Activated CD4-positive, CD25-positive, alpha-beta regulatory T cell (primary cell): Measurements from ENCODE around the gene NOVA1.
"Not testable (repeated sequence)": the region's sequence is repeated elsewhere in the genome, so short reads cannot be mapped to it uniquely, and the experiment has no call there.

ENCODE experiments used
- DNase-seq, 4 experiments: peaks; one replicate each; lab custom pipeline; 2025; lab: John Stamatoyannopoulos, UW

The NOVA1 gene, protein sequence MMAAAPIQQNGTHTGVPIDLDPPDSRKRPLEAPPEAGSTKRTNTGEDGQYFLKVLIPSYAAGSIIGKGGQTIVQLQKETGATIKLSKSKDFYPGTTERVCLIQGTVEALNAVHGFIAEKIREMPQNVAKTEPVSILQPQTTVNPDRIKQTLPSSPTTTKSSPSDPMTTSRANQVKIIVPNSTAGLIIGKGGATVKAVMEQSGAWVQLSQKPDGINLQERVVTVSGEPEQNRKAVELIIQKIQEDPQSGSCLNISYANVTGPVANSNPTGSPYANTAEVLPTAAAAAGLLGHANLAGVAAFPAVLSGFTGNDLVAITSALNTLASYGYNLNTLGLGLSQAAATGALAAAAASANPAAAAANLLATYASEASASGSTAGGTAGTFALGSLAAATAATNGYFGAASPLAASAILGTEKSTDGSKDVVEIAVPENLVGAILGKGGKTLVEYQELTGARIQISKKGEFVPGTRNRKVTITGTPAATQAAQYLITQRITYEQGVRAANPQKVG

DNA sequence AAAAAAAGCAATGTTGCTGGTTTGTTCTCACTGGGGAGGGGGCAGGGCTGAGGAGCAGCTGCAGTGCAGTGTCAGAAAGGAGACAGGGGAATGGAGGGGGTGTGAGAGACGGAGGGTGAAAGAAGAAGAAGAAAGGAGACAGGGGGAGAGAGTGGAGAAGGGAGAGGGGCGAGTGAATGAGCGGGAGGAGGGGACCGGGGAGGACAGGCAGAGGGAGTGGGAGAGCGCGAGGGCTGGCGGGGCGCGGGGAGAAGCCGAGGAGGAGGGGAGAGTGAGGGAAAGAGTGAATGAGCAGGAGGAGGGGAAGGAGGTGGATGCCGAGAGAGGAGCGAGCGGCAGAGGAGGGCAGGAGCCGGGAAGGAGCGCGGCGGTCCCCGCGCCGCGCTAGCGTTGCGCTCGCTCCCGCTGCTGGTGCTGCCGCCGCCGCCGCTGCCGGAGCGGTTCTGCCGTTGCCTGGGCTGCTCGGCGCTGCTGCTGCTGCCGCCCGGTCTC lies at the start of gene NOVA1:
Gene NOVA1 (minus strand): TSS at position 445 of the 492 bp plus-strand sequence. CDS start 597 bp downstream, outside the sequence.
- DNase-seq: no peak

DNA sequence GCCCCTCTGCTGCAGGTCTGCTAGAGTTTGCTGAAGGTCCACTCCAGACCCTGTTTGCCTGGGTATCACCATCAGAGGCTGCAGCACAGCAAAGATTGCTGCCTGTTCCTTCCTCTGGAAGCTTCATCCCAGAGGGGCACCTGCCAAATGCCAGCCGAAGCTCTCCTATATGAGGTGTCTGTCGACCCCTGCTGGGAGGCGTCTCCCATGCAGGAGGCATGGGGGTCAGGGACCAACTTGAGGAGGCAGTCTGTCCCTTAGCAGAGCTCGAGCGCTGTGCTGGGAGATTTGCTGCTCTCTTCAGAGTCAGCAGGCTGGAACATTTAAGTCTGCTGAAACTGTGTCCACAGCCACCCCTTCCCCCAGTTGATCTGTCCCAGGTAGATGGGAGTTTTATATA lies 47.2 kb upstream of the NOVA1 start:
- not testable (repeated sequence) for DNase-seq

DNA sequence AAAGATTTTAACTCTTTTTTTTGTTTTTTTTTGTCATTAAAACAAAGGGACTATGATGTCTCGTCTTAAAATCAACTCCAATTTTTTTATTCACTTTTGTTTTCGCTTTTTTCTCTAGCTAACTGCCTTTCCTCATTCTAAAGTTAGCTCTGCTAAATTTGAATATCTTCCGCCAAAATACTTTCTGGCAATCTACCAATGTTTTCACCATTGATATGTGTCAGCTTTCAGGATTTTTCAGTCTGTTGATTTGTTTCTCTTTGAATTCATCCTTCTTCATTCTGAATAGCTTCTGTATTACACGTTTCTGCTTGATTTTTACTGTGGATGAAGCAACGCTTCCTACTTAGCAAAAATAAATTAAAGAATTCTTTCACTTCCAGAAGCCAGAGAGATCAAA lies 38.7 kb upstream of the NOVA1 start:
- no peak for DNase-seq

DNA sequence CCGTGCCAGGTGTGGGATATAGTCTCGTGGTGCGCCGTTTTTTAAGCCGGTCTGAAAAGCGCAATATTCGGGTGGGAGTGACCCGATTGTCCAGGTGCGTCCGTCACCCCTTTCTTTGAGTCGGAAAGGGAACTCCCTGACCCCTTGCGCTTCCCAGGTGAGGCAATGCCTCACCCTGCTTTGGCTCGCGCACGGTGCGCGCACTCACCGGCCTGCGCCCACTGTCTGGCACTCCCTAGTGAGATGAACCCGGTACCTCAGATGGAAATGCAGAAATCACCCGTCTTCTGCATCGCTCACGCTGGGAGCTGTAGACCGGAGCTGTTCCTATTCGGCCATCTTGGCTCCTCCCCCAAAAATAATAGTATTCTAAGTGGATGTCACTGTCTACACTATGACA lies 37.1 kb upstream of the NOVA1 start:
- not testable (repeated sequence) for DNase-seq

DNA sequence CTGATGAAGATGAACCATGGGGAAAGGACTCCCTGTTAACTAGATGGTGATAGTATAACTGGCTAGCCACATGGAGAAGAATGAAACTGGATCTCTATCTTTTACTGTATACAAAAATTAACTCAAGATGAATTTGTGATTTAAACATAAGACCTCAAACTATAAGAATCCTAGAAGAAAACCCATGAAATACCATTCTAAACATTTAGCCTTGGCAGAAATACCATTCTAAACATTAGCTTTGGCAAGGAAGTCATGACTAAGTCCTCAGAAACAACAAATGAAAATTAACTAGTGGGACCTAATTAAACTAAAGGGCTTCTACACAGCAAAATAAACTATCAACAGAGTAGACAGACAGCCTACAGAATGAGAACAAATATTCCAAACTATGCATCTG lies 28.4 kb upstream of the NOVA1 start:
- no peak for DNase-seq

DNA sequence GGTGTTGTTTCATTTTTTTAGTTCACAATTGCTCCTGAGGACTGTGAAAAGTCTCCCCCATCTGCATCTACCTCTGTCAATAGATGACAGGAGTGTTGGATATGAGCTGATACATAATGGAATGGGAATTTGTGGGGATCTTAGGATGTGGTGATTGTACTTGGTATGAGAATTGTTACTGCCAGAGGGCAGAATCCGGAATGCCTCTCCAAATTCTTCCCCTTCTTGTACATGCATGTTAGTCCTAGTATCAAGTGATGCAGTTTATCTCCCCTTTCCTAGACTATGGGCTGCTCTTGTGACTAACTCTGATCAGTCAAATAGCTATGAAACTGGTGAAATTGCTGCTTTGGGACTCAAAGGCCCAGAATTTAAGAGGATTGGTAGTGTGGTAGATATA lies 24.8 kb upstream of the NOVA1 start:
- no peak for DNase-seq

DNA sequence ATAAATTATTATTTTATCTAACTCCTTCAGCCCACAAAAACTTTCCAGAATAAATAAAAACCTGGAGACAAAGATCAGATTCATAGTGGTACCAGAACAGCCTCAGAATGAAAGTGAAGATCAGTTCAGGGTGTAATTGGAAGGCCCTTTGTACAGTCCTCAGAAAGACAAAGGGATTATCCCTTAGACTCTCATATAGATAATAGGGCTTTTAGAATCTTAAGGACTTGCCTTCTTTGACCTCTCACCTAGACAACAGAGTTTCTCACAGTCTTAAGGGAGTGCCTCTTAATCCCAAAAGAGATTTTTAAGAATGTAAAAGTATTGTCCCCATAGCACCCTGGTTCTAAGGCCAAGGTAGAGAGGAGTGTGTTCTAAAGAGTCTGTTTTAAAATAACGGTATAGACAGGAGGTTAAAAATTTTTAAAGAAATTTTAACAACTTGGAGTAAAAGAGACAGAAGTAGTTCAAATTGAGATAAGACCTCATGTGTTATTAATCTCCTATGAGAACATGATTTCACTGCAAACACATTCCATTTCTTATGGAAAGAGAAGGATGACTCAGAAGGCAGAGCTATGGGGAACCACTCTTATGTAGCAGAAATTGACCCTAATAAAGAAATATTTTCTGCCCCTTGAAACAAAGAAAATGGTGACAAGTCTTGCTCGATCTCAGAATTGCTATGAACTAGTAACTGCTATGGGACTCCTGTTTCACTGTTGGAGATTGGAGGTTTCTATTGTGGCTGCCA lies 24.2 kb upstream of the NOVA1 start:
- no peak for DNase-seq

DNA sequence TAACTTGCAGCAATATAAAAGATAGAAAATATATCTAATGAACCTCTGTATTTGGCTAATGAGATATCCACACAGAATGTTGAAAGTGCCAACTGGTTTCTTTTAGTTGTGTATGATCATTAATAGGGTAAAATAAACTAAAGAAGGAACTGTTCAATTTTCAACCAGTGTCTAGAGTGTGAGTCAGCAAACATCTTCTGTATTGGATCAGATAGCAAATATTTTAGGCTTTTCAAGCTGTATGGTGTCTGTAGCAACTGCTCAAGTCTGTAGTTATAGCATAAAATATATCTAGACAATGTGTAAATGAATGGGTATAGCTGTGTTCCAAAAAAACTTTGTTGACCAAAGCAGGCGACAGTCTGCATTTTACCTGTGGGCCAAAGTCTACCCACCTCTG lies 23.5 kb upstream of the NOVA1 start:
- no peak for DNase-seq

DNA sequence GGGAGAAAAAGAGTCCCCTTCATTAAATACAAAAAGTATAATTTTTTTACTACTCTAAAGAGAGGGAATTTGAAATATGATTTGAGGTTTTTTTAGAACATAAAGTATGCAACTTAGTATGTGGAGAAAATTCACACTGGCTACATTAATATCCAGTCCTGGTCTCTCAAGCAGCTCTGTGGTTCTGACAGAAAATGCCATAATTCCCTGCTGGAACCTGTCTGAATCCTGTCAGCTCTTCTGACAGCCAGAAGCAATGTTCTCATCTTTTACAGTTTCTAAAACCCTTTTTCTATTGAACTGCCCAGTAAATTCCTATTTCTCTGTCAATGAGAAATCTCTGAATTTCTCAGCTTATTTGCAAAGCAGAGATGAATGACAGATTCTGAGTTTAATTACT lies 13.4 kb upstream of the NOVA1 start:
- DNase-seq: no peak

DNA sequence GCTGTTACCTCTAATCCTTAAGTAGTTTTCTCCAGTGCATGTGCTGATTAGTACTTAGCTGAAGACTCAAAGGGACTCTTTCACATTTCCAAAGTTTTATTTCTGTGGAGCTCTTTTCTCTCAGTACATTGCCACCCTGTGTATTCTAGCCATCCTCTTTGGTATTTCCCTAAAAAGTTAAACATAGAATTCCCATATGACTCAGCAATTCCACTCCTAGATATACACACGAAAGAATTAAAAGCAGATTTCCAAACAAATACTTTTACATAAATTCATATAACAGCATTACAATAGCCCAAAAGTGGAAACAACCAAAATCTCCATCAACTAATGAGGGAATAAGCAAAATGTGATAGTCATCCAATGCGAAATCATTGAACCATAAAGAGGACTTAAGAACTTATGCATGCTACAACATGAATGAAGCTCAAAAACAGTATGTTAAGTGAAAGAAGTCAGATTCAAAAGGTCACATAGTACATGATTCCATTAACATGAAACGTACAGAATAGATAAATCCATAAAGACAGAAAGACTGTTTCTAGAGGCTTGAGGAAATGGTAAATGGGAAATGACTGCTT lies 9.0 kb upstream of the NOVA1 start:
- DNase-seq: no peak

DNA sequence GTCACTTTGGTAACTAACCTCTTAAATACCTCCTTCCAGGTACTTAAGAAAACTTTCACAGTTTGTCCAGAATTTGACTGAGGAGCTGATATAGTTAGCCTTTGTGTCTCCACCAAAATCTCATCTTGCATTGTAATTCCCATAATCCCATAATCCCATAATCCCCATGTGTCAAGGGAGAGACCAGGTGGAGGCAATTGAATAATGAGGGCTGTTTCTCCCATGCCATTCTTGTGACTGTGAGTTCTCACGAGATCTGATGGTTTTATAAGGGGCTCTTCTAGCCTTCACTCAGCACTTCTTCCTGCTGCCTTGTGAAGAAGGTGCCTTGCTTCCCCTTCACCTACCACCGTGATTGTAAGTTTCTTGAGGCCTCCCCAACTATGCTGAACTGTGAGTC lies 7.8 kb upstream of the NOVA1 start:
- DNase-seq: no peak

DNA sequence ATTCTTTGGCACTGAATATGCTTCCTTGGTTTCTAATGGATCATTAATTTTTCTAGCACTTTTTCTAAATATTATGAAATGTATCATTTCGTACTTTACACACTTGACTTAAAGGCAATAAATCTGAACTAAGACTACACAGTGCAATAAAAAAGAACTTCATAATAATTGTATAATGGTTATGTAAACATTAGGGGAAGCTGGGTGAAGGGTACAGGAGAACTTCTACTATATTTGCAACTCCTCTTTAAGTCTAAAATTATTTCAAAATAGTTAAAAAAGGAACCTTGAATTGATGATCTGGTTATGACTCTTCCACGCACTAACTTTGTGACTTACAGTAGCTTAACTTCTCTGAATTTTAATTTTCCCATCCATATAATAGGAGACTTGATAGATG lies 5.1 kb upstream of the NOVA1 start:
- no peak for DNase-seq

DNA sequence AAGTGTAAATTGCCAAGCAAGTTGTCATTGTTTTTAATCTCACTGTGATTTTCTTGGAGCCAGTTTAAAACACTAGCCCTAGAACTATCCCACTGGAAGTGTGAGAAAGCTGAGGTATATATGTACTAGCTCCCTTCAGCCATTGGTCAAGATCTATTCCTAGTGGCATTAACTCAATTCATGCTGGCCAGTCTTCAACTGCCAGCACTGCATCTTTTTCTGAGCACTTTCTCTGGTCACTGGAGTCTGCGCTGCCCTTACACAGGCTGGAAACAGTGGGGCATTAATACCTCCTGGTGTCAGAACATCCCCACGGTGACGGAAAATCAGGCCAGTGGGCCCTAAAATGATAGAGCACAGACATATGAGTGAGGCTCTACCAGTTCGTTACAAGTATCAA lies 4.0 kb upstream of the NOVA1 start:
- DNase-seq: no peak

DNA sequence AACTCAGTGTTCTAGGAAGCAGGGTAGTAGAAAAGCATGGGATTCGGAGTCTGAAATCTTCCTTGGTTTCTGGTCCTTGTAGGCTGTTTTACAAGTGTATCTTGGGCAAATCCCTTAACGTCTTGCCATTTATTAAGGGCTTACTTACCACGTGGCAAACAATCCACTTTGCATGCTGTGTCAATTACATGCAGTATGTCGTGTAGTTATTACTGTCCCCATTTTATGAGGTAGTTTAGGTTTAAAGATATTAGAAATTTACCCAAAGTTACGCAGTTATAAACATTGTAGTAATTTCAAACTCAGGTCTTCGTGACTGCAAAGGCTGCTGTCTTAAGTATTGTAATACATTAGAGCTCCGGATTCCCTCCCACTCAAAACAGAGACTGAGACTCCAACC lies 1.5 kb upstream of the NOVA1 start:
- no peak for DNase-seq

DNA sequence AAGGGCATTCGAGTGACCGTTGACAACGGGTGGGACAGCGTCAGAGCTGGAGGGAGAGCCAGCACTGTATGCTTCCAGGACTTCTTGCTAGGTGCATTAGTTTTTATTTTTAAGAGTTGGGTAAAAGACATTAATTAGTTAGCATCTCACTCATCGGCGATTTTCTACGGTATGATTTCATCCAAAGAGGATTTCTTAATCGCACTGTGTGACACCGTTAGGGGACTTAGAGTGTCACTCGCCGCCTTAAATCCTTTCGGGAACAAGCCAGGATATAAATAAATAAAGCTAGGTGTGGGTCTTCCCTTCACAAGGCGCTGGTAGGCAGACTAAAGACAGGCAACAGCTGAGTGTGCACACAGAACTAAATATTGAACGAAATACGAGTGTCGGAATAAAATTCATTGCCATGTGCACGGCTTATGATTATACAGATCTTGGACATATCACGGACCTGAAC lies 869 bp upstream of the NOVA1 start:
- DNase-seq: no peak

DNA sequence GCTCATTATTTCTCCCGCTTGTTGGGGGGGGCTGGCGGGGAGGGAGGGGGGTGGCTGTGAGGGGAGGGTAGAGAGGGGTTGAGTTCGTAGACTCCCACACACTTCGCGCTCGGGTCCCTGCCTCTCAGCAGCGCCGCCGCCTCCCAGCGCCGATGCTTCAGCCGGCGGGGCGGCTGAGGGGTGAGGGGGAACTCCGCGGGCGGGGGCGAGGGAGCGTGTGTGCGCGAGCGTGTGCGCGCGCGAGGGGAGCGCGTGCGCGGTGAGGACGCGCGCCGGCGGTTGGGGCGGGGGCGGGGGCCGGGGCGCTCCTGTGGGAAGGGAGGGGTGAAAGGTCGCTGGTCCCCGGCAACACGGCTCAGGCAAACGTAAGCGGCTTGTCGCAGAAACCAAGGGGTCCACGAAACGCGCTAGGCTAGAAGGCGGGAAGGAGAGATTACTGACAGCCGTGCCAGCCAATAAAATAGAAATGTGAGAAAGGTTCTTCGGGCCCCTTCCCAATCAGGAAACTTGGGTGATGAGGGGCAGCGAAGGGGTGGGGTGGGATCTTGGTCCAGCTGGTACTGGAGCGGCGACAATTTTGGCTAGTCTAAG lies 343 bp upstream of the NOVA1 start:
- DNase-seq: no peak

DNA sequence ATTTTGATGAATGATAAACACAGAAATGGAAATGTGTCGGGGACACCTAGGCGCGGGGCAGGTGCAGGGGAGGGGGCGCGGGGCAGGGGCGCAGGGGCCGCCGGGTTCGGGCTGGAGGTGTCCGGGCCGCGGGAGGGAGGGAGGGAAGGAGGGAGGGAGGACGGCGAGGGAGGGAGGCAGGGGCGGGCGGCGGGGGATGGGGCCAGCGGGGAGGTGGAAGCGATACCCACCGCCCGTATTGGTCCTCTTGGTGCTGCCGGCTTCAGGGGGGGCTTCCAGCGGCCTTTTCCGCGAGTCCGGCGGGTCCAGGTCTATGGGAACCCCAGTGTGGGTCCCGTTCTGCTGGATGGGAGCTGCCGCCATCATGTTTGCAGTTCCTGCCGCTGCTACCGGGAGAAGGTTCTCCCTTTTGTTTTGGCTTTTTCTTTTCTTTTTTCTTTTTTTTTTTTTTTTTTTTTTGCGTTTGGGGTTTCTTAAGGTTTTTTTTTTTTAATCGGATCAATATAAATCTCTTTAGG lies 703 bp downstream of the NOVA1 start:
- DNase-seq: no peak

DNA sequence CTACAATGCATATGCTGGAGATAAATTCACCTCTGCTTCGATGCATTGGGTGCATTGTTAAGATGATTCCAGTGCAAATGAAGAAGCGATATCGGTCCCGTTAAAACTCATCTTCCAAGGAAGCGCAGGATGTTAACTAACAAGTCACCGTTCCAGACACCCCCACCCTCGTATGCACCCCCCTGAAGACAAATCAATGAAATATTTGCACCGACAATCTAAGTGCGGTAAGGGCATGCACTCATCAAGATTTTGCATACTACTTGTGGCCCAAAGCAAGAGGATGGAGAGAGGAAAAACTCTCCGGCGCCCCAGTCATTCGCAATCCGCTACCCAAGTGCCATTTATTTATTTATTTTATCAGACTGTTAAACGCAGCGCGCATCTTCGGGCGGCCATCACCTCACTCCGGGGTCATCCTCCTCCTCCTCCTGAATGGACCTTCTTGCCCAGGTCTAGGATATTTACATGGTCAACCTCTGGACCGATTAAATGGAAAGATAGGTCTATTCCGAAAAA lies 1.2 kb downstream of the NOVA1 start:
- no peak for DNase-seq

DNA sequence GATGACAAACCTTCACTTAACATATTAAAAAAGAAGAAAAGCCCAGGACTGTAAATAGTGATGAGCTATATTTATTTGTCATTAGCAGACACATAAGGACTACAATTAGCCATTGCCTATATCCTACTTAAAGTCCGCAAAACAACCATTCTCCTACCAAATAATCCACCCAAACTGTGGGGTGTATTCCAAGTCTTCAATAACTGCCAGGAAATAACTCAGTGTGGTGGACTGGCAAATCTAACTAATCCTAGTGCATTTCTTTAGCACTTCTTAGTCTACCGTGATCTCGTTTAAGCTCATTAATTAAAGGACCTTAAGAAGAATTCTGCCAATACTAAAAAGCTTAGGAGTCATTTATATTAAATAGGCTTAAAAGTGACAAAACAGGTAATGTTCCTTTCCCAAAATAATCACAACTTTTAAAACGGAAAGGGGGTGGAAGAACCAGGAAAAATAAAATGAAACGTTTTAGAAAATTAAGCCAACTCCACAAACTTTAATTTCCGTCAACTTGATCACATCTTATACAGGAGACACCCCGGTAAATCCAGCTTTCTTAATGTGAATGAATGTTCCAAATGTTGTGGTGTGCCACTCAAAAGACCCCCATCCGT lies 1.8 kb downstream of the NOVA1 start:
- DNase-seq: no peak

DNA sequence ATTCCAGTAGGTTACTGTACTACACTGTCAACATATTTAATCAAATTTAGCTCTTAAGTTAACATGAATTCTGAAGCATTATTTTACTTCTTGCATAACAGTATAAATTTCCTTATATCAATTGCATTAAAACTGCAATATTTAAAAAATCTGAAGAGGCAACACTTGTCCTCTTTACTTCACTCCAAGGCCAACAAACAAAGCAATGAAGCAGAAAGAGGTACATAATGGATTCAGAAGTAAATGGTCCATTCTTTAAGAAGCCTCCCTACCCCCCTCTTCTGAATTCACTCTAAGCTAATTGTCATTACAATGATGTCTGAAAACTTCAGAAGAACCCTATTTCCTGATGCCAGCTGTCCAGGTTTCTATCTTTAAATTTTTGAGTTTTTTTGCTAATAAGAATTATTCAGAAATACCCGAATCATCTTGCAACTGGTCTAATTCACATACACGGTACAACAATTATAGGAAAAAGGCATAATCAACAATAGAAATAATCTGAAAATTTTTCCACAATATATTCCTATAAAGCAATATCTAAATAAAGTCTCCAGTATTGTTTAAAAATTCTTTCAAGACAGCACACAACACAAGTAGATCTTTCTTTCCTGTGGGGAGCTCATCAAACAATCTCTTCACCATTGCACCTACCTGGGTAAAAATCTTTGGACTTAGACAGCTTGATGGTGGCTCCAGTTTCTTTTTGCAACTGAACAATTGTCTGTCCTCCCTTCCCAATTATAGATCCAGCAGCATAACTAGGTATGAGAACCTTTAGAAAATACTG lies 2.9 kb downstream of the NOVA1 start:
- DNase-seq: no peak
